Measurements from ENCODE around the gene ZDHHC19. TPM values are rescaled to one million over a fixed set of nuclear protein-coding genes. Genes with fewer than 3 reads are reported as not detected.
"Not testable (repeated sequence)": the region's sequence is repeated elsewhere in the genome, so short reads cannot be mapped to it uniquely, and the experiment has no call there.

Gene ZDHHC19
- total RNA-seq, 2 experiments from 2014 or later: not detected

DNA sequence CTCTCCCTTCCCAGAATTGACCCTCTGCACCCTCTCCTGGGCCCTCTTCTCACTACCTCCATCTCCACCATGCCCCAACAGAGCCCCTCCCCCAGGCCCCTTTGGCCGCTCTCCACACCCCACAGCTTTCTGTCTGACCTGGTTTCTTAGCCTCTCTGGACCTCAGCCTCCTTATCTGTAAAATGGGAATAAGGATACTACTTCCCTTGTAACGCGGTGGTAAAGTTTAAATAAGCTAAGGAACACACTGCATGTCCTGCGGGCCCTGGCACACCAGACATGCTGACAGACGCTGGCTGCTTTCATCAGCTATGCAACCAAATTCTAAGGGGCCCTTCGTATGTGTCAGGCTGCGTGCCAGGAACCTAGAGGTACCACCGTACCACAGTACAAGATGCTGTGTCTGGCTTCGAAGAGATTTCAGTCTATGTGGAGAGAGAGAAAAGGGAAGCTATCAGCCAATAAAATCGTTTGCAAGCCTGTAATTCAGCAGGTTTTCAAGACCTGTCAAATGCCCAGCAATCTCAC is 4.4 kb upstream of the ZDHHC19 start:
- intact Hi-C loops (cut with DNase I, micrococcal nuclease): no loop called here
- Histone ChIP-seq H3K4me1 (ENCODE audit: insufficient read depth, low read length) (peaks cover 16% of the 10 kb centered on the region), H3K36me3 (ENCODE audit: insufficient read depth, low read length) (no peaks in the 10 kb centered on the region), H3K27me3 (ENCODE audit: control insufficient read depth in 1 of 2, insufficient read depth in 2 of 2, low read length in 2 of 2) (no peaks in the 10 kb centered on the region), H3K27ac (ENCODE audit: low read depth in 1 of 2, low read length in 2 of 2) (no peak overlapping the region), H3K4me3 (ENCODE audit: low read length) (no peak overlapping the region), H3K9me3 (ENCODE audit: control insufficient read depth in 1 of 2, insufficient read depth in 1 of 2, low read length in 2 of 2) (no peaks in the 10 kb centered on the region)
- DNase-seq: no peak
- TF ChIP-seq CTCF (IDR thresholded peaks at IDR 0.05): no peak
- Mint-ChIP-seq H3K9me3 (no peaks in the 10 kb centered on the region), H3K4me1 (ENCODE audit: low read depth) (peaks cover 10% of the 10 kb centered on the region), H3K36me3 (ENCODE audit: low read depth) (no peaks in the 10 kb centered on the region), H3K4me3 (no peak overlapping the region), H3K27me3 (no peaks in the 10 kb centered on the region), H3K27ac (no peak overlapping the region)
- CTCF ChIA-PET: no interaction called here
- no peak for ATAC-seq (ENCODE audit: poor library complexity)
- POLR2A ChIA-PET: no interaction called here

DNA sequence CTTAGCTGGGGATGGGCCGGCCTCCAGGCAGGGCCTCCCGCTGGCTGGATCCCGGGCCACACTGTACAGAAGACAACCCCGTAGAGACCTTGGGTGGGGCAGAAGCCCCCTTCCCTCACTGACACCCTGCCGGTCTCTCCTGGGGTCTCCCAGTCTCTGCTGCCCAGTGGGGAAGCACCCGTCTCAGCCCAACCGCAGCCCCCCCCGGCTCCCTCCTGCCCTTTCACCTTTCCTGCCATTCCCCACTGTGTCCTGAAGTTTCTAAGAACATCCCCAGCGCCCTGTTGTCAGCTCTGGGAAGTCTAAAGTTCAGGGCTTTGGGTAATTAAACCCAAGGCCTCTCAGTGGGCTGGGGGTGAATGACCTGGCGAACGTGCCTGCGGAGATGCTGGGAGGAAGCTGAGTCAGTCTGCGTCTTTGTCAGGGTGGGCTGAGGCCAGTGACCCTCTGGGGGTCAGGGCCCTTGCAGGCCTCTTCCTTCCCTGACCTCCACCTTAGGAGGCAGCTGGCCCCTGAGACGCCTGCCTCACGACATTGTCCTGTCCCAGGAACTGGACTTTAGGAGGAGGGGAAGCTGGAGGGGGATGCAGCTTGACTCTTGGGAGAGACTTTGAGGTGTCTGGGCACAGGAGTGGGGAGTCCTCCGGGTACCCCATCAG is 3.7 kb upstream of the ZDHHC19 start:
- ATAC-seq (ENCODE audit: poor library complexity) (no peak), DNase-seq (peak in 1 of 14 experiments; percentile 20)
- Mint-ChIP-seq H3K27me3 (no peaks in the 10 kb centered on the region), H3K4me1 (ENCODE audit: low read depth) (peaks cover 10% of the 10 kb centered on the region), H3K4me3 (no peak overlapping the region), H3K36me3 (ENCODE audit: low read depth) (no peaks in the 10 kb centered on the region), H3K27ac (no peak overlapping the region), H3K9me3 (no peaks in the 10 kb centered on the region)
- no peaks in the 10 kb centered on the region for H3K36me3 ChIP-seq (ENCODE audit: insufficient read depth, low read length)
- TF ChIP-seq CTCF (IDR thresholded peaks at IDR 0.05): no peak
- H3K4me1 ChIP-seq (ENCODE audit: insufficient read depth, low read length): peaks cover 13% of the 10 kb centered on the region
- ChIA-PET POLR2A (no interaction called here), CTCF (no interaction called here)
- H3K27me3 ChIP-seq (ENCODE audit: control insufficient read depth in 1 of 2, insufficient read depth in 2 of 2, low read length in 2 of 2): no peaks in the 10 kb centered on the region
- no peaks in the 10 kb centered on the region for H3K9me3 ChIP-seq (ENCODE audit: control insufficient read depth in 1 of 2, insufficient read depth in 1 of 2, low read length in 2 of 2)
- no peak overlapping the region for H3K27ac ChIP-seq (ENCODE audit: low read depth in 1 of 2, low read length in 2 of 2)
- H3K4me3 ChIP-seq (ENCODE audit: low read length): no peak overlapping the region
- intact Hi-C loops (cut with DNase I, micrococcal nuclease): no loop called here

GRCh38 chr3:196209944-196210672 is 1.1 kb downstream of the ZDHHC19 start:
- H3K4me3 ChIP-seq (ENCODE audit: low read length); ATAC-seq (ENCODE audit: poor library complexity); H3K27me3 ChIP-seq (ENCODE audit: control insufficient read depth in 1 of 2, insufficient read depth in 2 of 2, low read length in 2 of 2); H3K9me3 Mint-ChIP-seq; H3K4me1 Mint-ChIP-seq (ENCODE audit: low read depth); H3K36me3 ChIP-seq (ENCODE audit: insufficient read depth, low read length); H3K27ac ChIP-seq (ENCODE audit: low read depth in 1 of 2, low read length in 2 of 2); H3K9me3 ChIP-seq (ENCODE audit: control insufficient read depth in 1 of 2, insufficient read depth in 1 of 2, low read length in 2 of 2); H3K27me3 Mint-ChIP-seq; H3K27ac Mint-ChIP-seq; CTCF ChIA-PET; H3K4me3 Mint-ChIP-seq; H3K36me3 Mint-ChIP-seq (ENCODE audit: low read depth); DNase-seq; POLR2A ChIA-PET; intact Hi-C loops (cut with DNase I, micrococcal nuclease): not testable (repeated sequence)
- H3K4me1 ChIP-seq (ENCODE audit: insufficient read depth, low read length): peaks cover 18% of the 10 kb centered on the region

Data from CD4-positive, alpha-beta T cell (primary cell).